ENCODE measurements around the gene ECE1. TPM values are rescaled to one million over a fixed set of nuclear protein-coding genes. Genes with fewer than 3 reads are reported as not detected.

The ECE1 gene
- total and polyA plus RNA-seq, 9 of the 15 experiments (the other 6 are each of a cell fraction or from before 2014, with no cell fraction given) = 0.56 to 34.8 (median 11.0) TPM

DNA sequence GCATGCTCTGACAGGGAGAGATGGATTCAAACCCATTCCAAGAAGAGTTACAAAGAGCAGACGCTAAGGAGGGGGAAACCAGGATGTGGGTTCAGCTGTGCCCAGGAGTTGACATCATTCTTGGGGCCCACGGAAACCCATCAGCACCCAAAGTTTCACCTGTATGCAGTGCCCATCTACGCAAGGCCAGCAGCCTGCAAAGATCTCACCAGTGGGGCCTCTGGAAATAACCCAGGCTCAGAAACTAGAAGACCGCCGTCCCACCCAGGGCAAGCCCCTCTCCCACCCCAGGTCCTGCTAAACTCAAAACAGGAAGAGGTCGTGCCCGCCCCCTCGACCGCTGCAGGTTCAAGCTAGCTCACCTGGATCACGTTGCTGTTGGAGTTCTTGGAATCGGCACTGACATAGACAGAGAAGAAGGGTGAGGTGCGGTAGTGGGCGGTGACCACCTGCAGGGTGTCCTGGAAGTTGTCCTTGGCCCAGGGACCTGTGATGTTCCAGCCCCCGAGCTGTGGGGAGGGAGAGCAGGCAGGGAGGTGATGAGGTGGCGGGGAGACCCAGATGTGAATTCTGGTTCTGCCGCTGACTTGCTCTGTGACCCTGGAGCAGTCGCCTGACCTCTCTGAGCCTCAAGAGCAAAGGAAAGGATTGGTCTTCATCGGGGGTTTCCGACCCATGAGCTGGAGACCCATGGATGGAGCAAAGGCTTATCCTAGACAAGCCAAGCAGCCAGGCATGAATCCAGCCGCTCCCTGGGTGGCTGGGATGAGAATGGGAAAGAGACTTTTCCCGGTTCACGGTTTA lies 31.7 kb downstream of the ECE1 start:
- POLR2A ChIA-PET = interaction anchor here (0.7 to 1.8 kb wide), 4 partner anchors 9 to 14 kb away, joined by 3 to 8 read pairs (median 4); no protein-coding TSS in a partner anchor
- 87% methylated on average over 20 of the region's 22 CpGs for WGBS (ENCODE audit: insufficient coverage, low coverage, missing lambda C conversion rate)
- TF ChIP-seq CXXC5 (CRISPR knock-in tag; IDR thresholded peaks at IDR 0.05) (no peak), ZNF644 (tag; IDR thresholded peaks at IDR 0.05; ENCODE audit: low read depth) (no peak), NFIC (IDR thresholded peaks at IDR 0.05) (no peak), ZNF217 (CRISPR knock-in tag; IDR thresholded peaks at IDR 0.05) (no peak), ZNF668 (CRISPR knock-in tag; IDR thresholded peaks at IDR 0.05) (no peak), RBM25 (IDR thresholded peaks at IDR 0.05; ENCODE audit: low read depth, low read length, severe bottlenecking) (peak; percentile 34), SRSF3 (IDR thresholded peaks at IDR 0.05; ENCODE audit: insufficient read depth, low read length) (no peak), POLR3A (IDR thresholded peaks at IDR 0.05; ENCODE audit: borderline replicate concordance, extremely low read depth, insufficient read depth, insufficient read length) (no peak), ATF7 (IDR thresholded peaks at IDR 0.05) (no peak), ZKSCAN3 (CRISPR knock-in tag; IDR thresholded peaks at IDR 0.05) (no peak), KAT7 (CRISPR knock-in tag; IDR thresholded peaks at IDR 0.05; ENCODE audit: borderline replicate concordance) (no peak), XRCC4 (IDR thresholded peaks at IDR 0.05; ENCODE audit: extremely low read depth, insufficient read depth, insufficient read length) (no peak), HDAC3 (IDR thresholded peaks at IDR 0.05; ENCODE audit: borderline replicate concordance, partially characterized antibody) (no peak), BCOR (IDR thresholded peaks at IDR 0.05) (peak; percentile 77), HNRNPUL1 (IDR thresholded peaks at IDR 0.05; ENCODE audit: low read length) (no peak), KHSRP (IDR thresholded peaks at IDR 0.05) (no peak), RBFOX2 (IDR thresholded peaks at IDR 0.05; ENCODE audit: low read depth, low read length) (peak; percentile 44; the same call in 1 of the 2 replicates), ZNF384 (IDR thresholded peaks at IDR 0.05; ENCODE audit: low read depth, low read length) (no peak)
- TF ChIP-seq, protein P1, sequence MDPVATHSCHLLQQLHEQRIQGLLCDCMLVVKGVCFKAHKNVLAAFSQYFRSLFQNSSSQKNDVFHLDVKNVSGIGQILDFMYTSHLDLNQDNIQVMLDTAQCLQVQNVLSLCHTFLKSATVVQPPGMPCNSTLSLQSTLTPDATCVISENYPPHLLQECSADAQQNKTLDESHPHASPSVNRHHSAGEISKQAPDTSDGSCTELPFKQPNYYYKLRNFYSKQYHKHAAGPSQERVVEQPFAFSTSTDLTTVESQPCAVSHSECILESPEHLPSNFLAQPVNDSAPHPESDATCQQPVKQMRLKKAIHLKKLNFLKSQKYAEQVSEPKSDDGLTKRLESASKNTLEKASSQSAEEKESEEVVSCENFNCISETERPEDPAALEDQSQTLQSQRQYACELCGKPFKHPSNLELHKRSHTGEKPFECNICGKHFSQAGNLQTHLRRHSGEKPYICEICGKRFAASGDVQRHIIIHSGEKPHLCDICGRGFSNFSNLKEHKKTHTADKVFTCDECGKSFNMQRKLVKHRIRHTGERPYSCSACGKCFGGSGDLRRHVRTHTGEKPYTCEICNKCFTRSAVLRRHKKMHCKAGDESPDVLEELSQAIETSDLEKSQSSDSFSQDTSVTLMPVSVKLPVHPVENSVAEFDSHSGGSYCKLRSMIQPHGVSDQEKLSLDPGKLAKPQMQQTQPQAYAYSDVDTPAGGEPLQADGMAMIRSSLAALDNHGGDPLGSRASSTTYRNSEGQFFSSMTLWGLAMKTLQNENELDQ (CRISPR knock-in tag; IDR thresholded peaks at IDR 0.05; ENCODE audit: borderline replicate concordance) = no peak
- TF ChIP-seq, protein P2, sequence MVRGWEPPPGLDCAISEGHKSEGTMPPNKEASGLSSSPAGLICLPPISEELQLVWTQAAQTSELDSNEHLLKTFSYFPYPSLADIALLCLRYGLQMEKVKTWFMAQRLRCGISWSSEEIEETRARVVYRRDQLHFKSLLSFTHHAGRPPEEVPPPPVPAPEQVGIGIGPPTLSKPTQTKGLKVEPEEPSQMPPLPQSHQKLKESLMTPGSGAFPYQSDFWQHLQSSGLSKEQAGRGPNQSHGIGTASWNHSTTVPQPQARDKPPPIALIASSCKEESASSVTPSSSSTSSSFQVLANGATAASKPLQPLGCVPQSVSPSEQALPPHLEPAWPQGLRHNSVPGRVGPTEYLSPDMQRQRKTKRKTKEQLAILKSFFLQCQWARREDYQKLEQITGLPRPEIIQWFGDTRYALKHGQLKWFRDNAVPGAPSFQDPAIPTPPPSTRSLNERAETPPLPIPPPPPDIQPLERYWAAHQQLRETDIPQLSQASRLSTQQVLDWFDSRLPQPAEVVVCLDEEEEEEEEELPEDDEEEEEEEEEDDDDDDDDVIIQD (CRISPR knock-in tag; IDR thresholded peaks at IDR 0.05) = no peak

More for the DNA sequence above, 31.7 kb downstream of the ECE1 start:
- intact Hi-C loops (cut with micrococcal nuclease) = no loop called here
- CTCF ChIA-PET (ENCODE audit: low intra/inter-chr PET ratio) = interaction anchor here (0.6 to 5.8 kb wide), 2 partner anchors 26 to 110 kb away, joined by 4 to 86 read pairs; no protein-coding TSS in a partner anchor
- Histone ChIP-seq H3K27ac (ENCODE audit: extremely low read depth, low read depth, low read length) (no peak overlapping the region), H3K4me2 (ENCODE audit: insufficient read depth, low read length) (no peak overlapping the region), H4K20me1 (replicated peaks; ENCODE audit: control insufficient read depth, insufficient read depth, low read length) (peaks cover 17% of the 10 kb centered on the region), H3K4me1 (replicated peaks in 1 of 2; ENCODE audit: control insufficient read depth in 2 of 2, insufficient read depth in 2 of 2, low read length in 2 of 2) (peaks cover 18 to 31% of the 10 kb centered on the region in 2 experiments), H3K27me3 (ENCODE audit: control insufficient read depth in 2 of 2, insufficient read depth in 2 of 2, low read length in 2 of 2) (no peaks in the 10 kb centered on the region), H3K36me3 (ENCODE audit: control insufficient read depth, insufficient read depth, low read length) (peaks cover 10% of the 10 kb centered on the region; the same call in 1 of the 3 replicates), H3K9me1 (ENCODE audit: control insufficient read depth, insufficient read depth, low read length) (peaks cover 3% of the 10 kb centered on the region), H3K9ac (ENCODE audit: insufficient read depth in 1 of 2, low read depth in 2 of 2, low read length in 2 of 2) (no peak overlapping the region), H3K9me3 (replicated peaks; ENCODE audit: control insufficient read depth, insufficient read depth, low read depth, low read length) (no peaks in the 10 kb centered on the region), H3K4me3 (no peak overlapping the region), H2AFZ (ENCODE audit: low read depth, low read length) (no peak overlapping the region), H3K79me2 (ENCODE audit: control insufficient read depth, insufficient read depth, low read length) (no peaks in the 10 kb centered on the region; the same call in 2 of the 3 replicates)
- ATAC-seq = no peak
- BruUV-seq (replicated peaks) = no TSS peak
- in situ Hi-C loops (cut with MboI) = loop anchor here (5.0 to 10.0 kb wide), 3 partner anchors 109 to 396 kb away; no protein-coding TSS in a partner anchor
- FAIRE-seq = no peak
- no peak for DNase-seq (ENCODE audit: extremely low read depth in 1 of 4, low spot score in 3 of 4)
